OCI-LY1 (cell line): Measurements from ENCODE around the gene NCKIPSD.
A peak's percentile ranks its signal among the peaks of the same experiment; 100 is the strongest.

Experiments used
- H2AFZ ChIP-seq: fragments of 200-600 bp; sonication (generic), shearing (Covaris generic); 2 replicates; pipeline ENCODE4 v1.6.0; 2014; ENCODE audit warnings: antibody characterized with exemption, mild to moderate bottlenecking, low read length
- H3F3A ChIP-seq: fragments of 200-600 bp; sonication (generic), shearing (Covaris generic); 2 replicates; pipeline ENCODE4 v1.6.0; 2014; ENCODE audit warnings: mild to moderate bottlenecking, antibody characterized with exemption, low read length, moderate library complexity; ENCODE audit not compliant: insufficient read depth
- H3K27ac ChIP-seq: fragments of 200-600 bp; sonication (generic); 2 replicates; pipeline ENCODE4 v1.5.1; 2014; ENCODE audit warnings: low read length, mixed run types, mild to moderate bottlenecking, low read depth; ENCODE audit not compliant: poor library complexity, severe bottlenecking
- H3K27me3 ChIP-seq: fragments of 200-600 bp; sonication (generic); 2 replicates; pipeline ENCODE4 v1.6.0; 2014; ENCODE audit warnings: antibody characterized with exemption, mild to moderate bottlenecking, low read length, moderate library complexity; ENCODE audit not compliant: insufficient read depth
- H3K36me3 ChIP-seq: fragments of 200-600 bp; sonication (generic); 2 replicates; pipeline ENCODE4 v1.6.1; 2014; ENCODE audit warnings: mild to moderate bottlenecking, antibody characterized with exemption, low read length, moderate library complexity, mixed read lengths; ENCODE audit not compliant: insufficient read depth
- H3K4me1 ChIP-seq: fragments of 200-600 bp; sonication (generic); 2 replicates; pipeline ENCODE4 v1.5.1; 2014; ENCODE audit warnings: mild to moderate bottlenecking, low read length, moderate library complexity; ENCODE audit not compliant: insufficient read depth, severe bottlenecking
- H3K4me2 ChIP-seq: fragments of 200-600 bp; sonication (generic), shearing (Covaris generic); 2 replicates; pipeline ENCODE4 v1.6.1; 2014; ENCODE audit warnings: low read length
- H3K4me3 ChIP-seq: fragments of 200-600 bp; sonication (generic); 2 replicates; pipeline ENCODE4 v1.5.1; 2014; ENCODE audit warnings: low read length, low read depth, mild to moderate bottlenecking, mixed read lengths; ENCODE audit not compliant: poor library complexity, severe bottlenecking
- H3K79me2 ChIP-seq: fragments of 200-600 bp; shearing (Covaris generic); 2 replicates; pipeline ENCODE4 v1.6.1; 2016; ENCODE audit warnings: mixed run types, low read length, mixed read lengths; ENCODE audit not compliant: insufficient read depth
- H3K9ac ChIP-seq: fragments of 200-600 bp; sonication (generic), shearing (Covaris generic); 2 replicates; pipeline ENCODE4 v1.6.1; 2014; ENCODE audit warnings: mild to moderate bottlenecking, low read length, mixed read lengths
- H3K9me2 ChIP-seq: fragments of 200-600 bp; sonication (generic), shearing (Covaris generic); 2 replicates; pipeline ENCODE4 v1.6.1; 2014; ENCODE audit warnings: low read depth, mild to moderate bottlenecking, low read length, mixed read lengths
- H3K9me3 ChIP-seq: fragments of 200-600 bp; shearing (Covaris generic); 2 replicates; pipeline ENCODE4 v1.6.1; 2014; ENCODE audit warnings: low read length, mixed read lengths
- H4K20me1 ChIP-seq: fragments of 200-600 bp; sonication (generic), shearing (Covaris generic); 2 replicates; pipeline ENCODE4 v1.6.0; 2016; ENCODE audit warnings: mild to moderate bottlenecking, low read length; ENCODE audit not compliant: insufficient read depth
- CTCF ChIP-seq: fragments of 200-600 bp; sonication (generic), shearing (Covaris generic); IDR thresholded peaks from 2 replicates; pipeline ENCODE4 v1.5.1; 2017; ENCODE audit warnings: mild to moderate bottlenecking, antibody characterized with exemption, low read length, moderate library complexity, mixed read lengths
- EZH2 ChIP-seq: fragments of 200-600 bp; sonication (generic), shearing (Covaris generic); IDR thresholded peaks from 2 replicates; pipeline ENCODE4 v1.8.0; 2017; ENCODE audit warnings: borderline replicate concordance, mixed run types, mild to moderate bottlenecking, antibody characterized with exemption, low read length, moderate library complexity, mixed read lengths

The NCKIPSD gene

GRCh38 chr3:48635222-48636021, 50.3 kb downstream of the NCKIPSD start, which contains the start of gene SLC26A6:
Gene SLC26A6, minus strand, starts transcription at chr3:48635461. Its CDS starts 68 bp downstream, at chr3:48635393.
- no peaks in the 10 kb centered on the region for H3F3A ChIP-seq
- H3K27me3 ChIP-seq = no peaks in the 10 kb centered on the region
- H2AFZ ChIP-seq = no peak within 1 kb of the TSS
- peak within 1 kb of the TSS; percentile 42 for H3K27ac ChIP-seq
- no peaks in the 10 kb centered on the region for H3K9me3 ChIP-seq
- peak within 1 kb of the TSS; percentile 80 for H3K4me3 ChIP-seq
- peaks cover 26% of the 10 kb centered on the region for H3K4me1 ChIP-seq
- no peaks in the 10 kb centered on the region for H4K20me1 ChIP-seq
- peaks cover 30% of the 10 kb centered on the region for H3K36me3 ChIP-seq
- TF ChIP-seq CTCF = peak; percentile 90
- no peak for TF ChIP-seq EZH2
- peak within 1 kb of the TSS; percentile 67 for H3K4me2 ChIP-seq
- H3K79me2 ChIP-seq = no peaks in the 10 kb centered on the region
- peak within 1 kb of the TSS; percentile 84 for H3K9ac ChIP-seq
- no peaks in the 10 kb centered on the region for H3K9me2 ChIP-seq

- Histone ChIP-seq H3K9ac (peak overlapping the region; percentile 84), H3K9me3 (no peaks in the 10 kb centered on the region), H3F3A (no peaks in the 10 kb centered on the region), H3K4me2 (peak overlapping the region; percentile 67), H3K79me2 (no peaks in the 10 kb centered on the region), H3K36me3 (peaks cover 36% of the 10 kb centered on the region), H3K27ac (peak overlapping the region; percentile 21), H2AFZ (no peak overlapping the region), H3K4me1 (peaks cover 26% of the 10 kb centered on the region), H3K9me2 (no peaks in the 10 kb centered on the region), H3K4me3 (peak overlapping the region; percentile 80), H3K27me3 (no peaks in the 10 kb centered on the region), H4K20me1 (no peaks in the 10 kb centered on the region)
- TF ChIP-seq CTCF = no peak
- no peak for TF ChIP-seq EZH2
Measured at GRCh38 chr3:48634661-48635221, 51.0 kb downstream of the NCKIPSD start.

GRCh38 chr3:48633743-48634142, 52.0 kb downstream of the NCKIPSD start:
- Histone ChIP-seq H3K79me2 (no peaks in the 10 kb centered on the region), H3K9ac (no peak overlapping the region; the same call in 1 of the 2 replicates), H3K9me2 (no peaks in the 10 kb centered on the region), H3K27ac (no peak overlapping the region), H3K36me3 (peaks cover 42% of the 10 kb centered on the region), H3K9me3 (no peaks in the 10 kb centered on the region), H3K4me1 (peaks cover 26% of the 10 kb centered on the region), H3K4me2 (peak overlapping the region; percentile 67), H3K27me3 (no peaks in the 10 kb centered on the region), H3F3A (no peaks in the 10 kb centered on the region), H3K4me3 (no peak overlapping the region), H2AFZ (no peak overlapping the region), H4K20me1 (no peaks in the 10 kb centered on the region)
- TF ChIP-seq CTCF (no peak), EZH2 (no peak)
